Measurements from ENCODE around the gene SRD5A1.
"Not testable (repeated sequence)": the region's sequence is repeated elsewhere in the genome, so short reads cannot be mapped to it uniquely, and the experiment has no call there.

Gene SRD5A1

GRCh38 chr5:6637022-6637421 is 3.8 kb downstream of the SRD5A1 start:
- DNase-seq (ENCODE audit: low read depth): no peak
- TF ChIP-seq CTCF (conservative IDR thresholded peaks at IDR 0.05; ENCODE audit: control insufficient read depth, insufficient read depth, low read depth, low read length): no peak
- H3K4me3 ChIP-seq (ENCODE audit: control insufficient read depth, low read depth, low read length): no peak overlapping the region

GRCh38 chr5:6637590-6637989 is 4.3 kb downstream of the SRD5A1 start:
- H3K4me3 ChIP-seq (ENCODE audit: control insufficient read depth, low read depth, low read length): no peak overlapping the region
- no peak for TF ChIP-seq CTCF (conservative IDR thresholded peaks at IDR 0.05; ENCODE audit: control insufficient read depth, insufficient read depth, low read depth, low read length)
- no peak for DNase-seq (ENCODE audit: low read depth)

- no peak overlapping the region for H3K4me3 ChIP-seq (ENCODE audit: control insufficient read depth, low read depth, low read length)
- peak; percentile 48 for DNase-seq (ENCODE audit: low read depth)
- no peak for TF ChIP-seq CTCF (conservative IDR thresholded peaks at IDR 0.05; ENCODE audit: control insufficient read depth, insufficient read depth, low read depth, low read length)
These were observed 5.0 kb downstream of the SRD5A1 start for GRCh38 chr5:6638236-6638635.

- TF ChIP-seq CTCF (conservative IDR thresholded peaks at IDR 0.05; ENCODE audit: control insufficient read depth, insufficient read depth, low read depth, low read length): no peak
- H3K4me3 ChIP-seq (ENCODE audit: control insufficient read depth, low read depth, low read length): no peak overlapping the region
- DNase-seq (ENCODE audit: low read depth): no peak
These were observed 9.4 kb downstream of the SRD5A1 start for GRCh38 chr5:6642655-6643054.

GRCh38 chr5:6644794-6645241 is 11.6 kb downstream of the SRD5A1 start:
- H3K4me3 ChIP-seq (ENCODE audit: control insufficient read depth, low read depth, low read length): no peak overlapping the region
- DNase-seq (ENCODE audit: low read depth): peak; percentile 75
- TF ChIP-seq CTCF (conservative IDR thresholded peaks at IDR 0.05; ENCODE audit: control insufficient read depth, insufficient read depth, low read depth, low read length): no peak

- not testable (repeated sequence) for H3K4me3 ChIP-seq (ENCODE audit: control insufficient read depth, low read depth, low read length)
- peak; percentile 66 for DNase-seq (ENCODE audit: low read depth)
These were observed 12.5 kb downstream of the SRD5A1 start for GRCh38 chr5:6645571-6646362.

- DNase-seq (ENCODE audit: low read depth): no peak
- H3K4me3 ChIP-seq (ENCODE audit: control insufficient read depth, low read depth, low read length): no peak overlapping the region
- TF ChIP-seq CTCF (conservative IDR thresholded peaks at IDR 0.05; ENCODE audit: control insufficient read depth, insufficient read depth, low read depth, low read length): no peak
These were observed 15.9 kb downstream of the SRD5A1 start for GRCh38 chr5:6649186-6649585.

Measured in fibroblast of mammary gland (primary cell).